Mucosa of descending colon (tissue), 3 donors: Measurements from ENCODE around the gene INPP5A. TPM values are rescaled to one million over a fixed set of nuclear protein-coding genes. Genes with fewer than 3 reads are reported as not detected.

Experiments
- ATAC-seq: fragments of 200-7000 bp; cut with Tn5 transposase; one replicate; pipeline ENCODE4 v1.9.1; 2020; ENCODE audit warnings: mild to moderate bottlenecking, moderate library complexity
- DNase-seq, 3 donors: peaks; one replicate each; pipeline ENCODE4 v3.0.0-alpha.2; 2020
- H3K36me3 ChIP-seq: fragments of 200-600 bp; one replicate; pipeline ENCODE4 v1.8.0; 2021; ENCODE audit warnings: low read depth, mild to moderate bottlenecking
- H3K4me1 ChIP-seq: fragments of 200-600 bp; one replicate; pipeline ENCODE4 v1.8.0; 2021; ENCODE audit warnings: low read depth, mild to moderate bottlenecking
- H3K4me3 ChIP-seq: fragments of 200-600 bp; one replicate; pipeline ENCODE4 v1.8.0; 2021; ENCODE audit warnings: mild to moderate bottlenecking
- H3K9me3 ChIP-seq: fragments of 200-600 bp; one replicate; pipeline ENCODE4 v1.8.0; 2021; ENCODE audit warnings: mild to moderate bottlenecking
- CTCF ChIP-seq: fragments of 200-600 bp; IDR thresholded peaks from one replicate; pipeline ENCODE4 v1.8.0; 2022; ENCODE audit warnings: antibody characterized with exemption, mild to moderate bottlenecking
- intact Hi-C, 2 donors: fragments of 100-400 bp; cut with DNase I in 1 of 2; cut with micrococcal nuclease in 1 of 2; formaldehyde crosslinking; loops; one replicate each; pipeline versions ENCODE4 v1.11.0 to v1.11.1; 2022; cut with DNase I, micrococcal nuclease
- total RNA-seq, 3 donors: library from RNA; stranded (reverse); fragmentation: NEBNext Ultra II Directional in 2 of 3; extraction: Animal tissue kit (Norgen Biotek cat#: 25700) in 2 of 3; gene quantifications; one replicate each; pipeline versions ENCODE4 v1.2.1 to v1.2.4, GENCODE V29; 2021 to 2023
- donor health status: DM: no; HTN: no; CAD: no; lungs with moderate emphysema.
- donor health status: DM: no; HTN: no; CAD: no.
- donor health status: DM: no; HTN: yes; CAD: no.

INPP5A gene
- total RNA-seq, 3 donors from 2014 or later = 31.7 to 92.8 (median 32.0) TPM

GRCh38 chr10:132563485-132564248, 26.1 kb downstream of the INPP5A start:
- intact Hi-C loops = no loop called here
- Histone ChIP-seq H3K9me3 (no peaks in the 10 kb centered on the region), H3K4me3 (no peak overlapping the region), H3K36me3 (no peaks in the 10 kb centered on the region), H3K4me1 (peaks cover 2% of the 10 kb centered on the region)
- TF ChIP-seq CTCF = no peak
- DNase-seq = peak in 1 of 3 donors; percentile 51
- peak; percentile 10 for ATAC-seq

- intact Hi-C loops = no loop called here
- no peak for DNase-seq
- no peaks in the 10 kb centered on the region for H3K36me3 ChIP-seq
- TF ChIP-seq CTCF = no peak
- H3K4me3 ChIP-seq = no peak overlapping the region
- peaks cover 2% of the 10 kb centered on the region for H3K4me1 ChIP-seq
- no peaks in the 10 kb centered on the region for H3K9me3 ChIP-seq
- no peak for ATAC-seq
Observed at GRCh38 chr10:132564249-132564605, 26.6 kb downstream of the INPP5A start.

- no peak for ATAC-seq
- no peaks in the 10 kb centered on the region for H3K9me3 ChIP-seq
- DNase-seq = no peak
- no peak overlapping the region for H3K4me3 ChIP-seq
- H3K4me1 ChIP-seq = peaks cover 2% of the 10 kb centered on the region
- no peaks in the 10 kb centered on the region for H3K36me3 ChIP-seq
- intact Hi-C loops = no loop called here
- no peak for TF ChIP-seq CTCF
Observed at GRCh38 chr10:132564690-132565089, 27.1 kb downstream of the INPP5A start.

GRCh38 chr10:132565516-132566209, 28.1 kb downstream of the INPP5A start:
- no peak overlapping the region for H3K4me3 ChIP-seq
- H3K4me1 ChIP-seq = peaks cover 4% of the 10 kb centered on the region
- no peaks in the 10 kb centered on the region for H3K36me3 ChIP-seq
- no peak for ATAC-seq
- intact Hi-C loops = no loop called here
- H3K9me3 ChIP-seq = no peaks in the 10 kb centered on the region
- no peak for TF ChIP-seq CTCF
- DNase-seq = no peak

GRCh38 chr10:132566892-132567291, 29.3 kb downstream of the INPP5A start:
- DNase-seq = no peak
- no peak for TF ChIP-seq CTCF
- peaks cover 16% of the 10 kb centered on the region for H3K4me1 ChIP-seq
- ATAC-seq = no peak
- H3K36me3 ChIP-seq = no peaks in the 10 kb centered on the region
- no peak overlapping the region for H3K4me3 ChIP-seq
- H3K9me3 ChIP-seq = no peaks in the 10 kb centered on the region
- intact Hi-C loops = no loop called here
